HepG2 (cell line): ENCODE data around the gene TMC8. TPM values are rescaled to one million over a fixed set of nuclear protein-coding genes. Genes with fewer than 3 reads are reported as not detected.

Experiments
- CENPX ChIP-seq: sonication (generic); formaldehyde crosslinking; IDR thresholded peaks from 2 replicates; pipeline ENCODE4 v1.9.0; 2021; ENCODE audit warnings: mild to moderate bottlenecking, missing genetic modification reagents, moderate library complexity
- CHD4 ChIP-seq: fragments of 200-600 bp; sonication (generic); IDR thresholded peaks from 2 replicates; pipeline ENCODE4 v1.7.0; 2017; ENCODE audit warnings: mild to moderate bottlenecking, low read length, borderline replicate concordance
- ETV5 ChIP-seq: IDR thresholded peaks from 2 replicates; pipeline ENCODE4 v1.6.1; 2018; ENCODE audit warnings: missing biosample characterization, missing genetic modification reagents, inconsistent platforms, borderline replicate concordance
- GZF1 ChIP-seq: sonication (generic); formaldehyde crosslinking; IDR thresholded peaks from 2 replicates; pipeline ENCODE4 v1.5.1; 2020; ENCODE audit warnings: mild to moderate bottlenecking, missing genetic modification reagents
- PHF21A ChIP-seq: sonication (generic); formaldehyde crosslinking; IDR thresholded peaks from 2 replicates; pipeline ENCODE4 v1.5.0; 2020; ENCODE audit warnings: mild to moderate bottlenecking, missing genetic modification reagents
- TCF7 ChIP-seq: sonication (generic); IDR thresholded peaks from 2 replicates; pipeline ENCODE4 v1.6.1; 2016; ENCODE audit warnings: antibody characterized with exemption, low read depth
- TEF ChIP-seq: sonication (generic); formaldehyde crosslinking; IDR thresholded peaks from 2 replicates; pipeline ENCODE4 v1.5.0; 2020; ENCODE audit warnings: missing genetic modification reagents
- ZMAT5 ChIP-seq: sonication (generic); formaldehyde crosslinking; IDR thresholded peaks from 2 replicates; pipeline ENCODE4 v1.5.0; 2020; ENCODE audit warnings: mild to moderate bottlenecking, low read depth, missing genetic modification reagents, borderline replicate concordance
- ZNF343 ChIP-seq: sonication (generic); formaldehyde crosslinking; IDR thresholded peaks from 2 replicates; pipeline ENCODE4 v1.4.0; 2020; ENCODE audit warnings: mild to moderate bottlenecking, missing genetic modification reagents
- ZNF660 ChIP-seq: sonication (generic); formaldehyde crosslinking; IDR thresholded peaks from 2 replicates; pipeline ENCODE4 v1.5.1; 2020; ENCODE audit warnings: mild to moderate bottlenecking, low read depth, missing genetic modification reagents, borderline replicate concordance
- ZNF879 ChIP-seq: sonication (generic); formaldehyde crosslinking; IDR thresholded peaks from 2 replicates; pipeline ENCODE4 v1.8.1; 2023; ENCODE audit warnings: missing genetic modification reagents
- ZZZ3 ChIP-seq: sonication (generic); formaldehyde crosslinking; IDR thresholded peaks from 2 replicates; pipeline ENCODE4 v1.4.0; 2020; ENCODE audit warnings: missing genetic modification reagents, mild to moderate bottlenecking, borderline replicate concordance
- polyA plus RNA-seq, 8 experiments: library from polyadenylated mRNA; depleted of rRNA in 3 of 8; stranded (reverse) in 7 of 8; unstranded in 1 of 8; fragments of >200 nt; fragmentation: Illumina TruSeq in 4 of 8; extraction: Trizol in 4 of 8; gene quantifications; 2 replicates each; pipeline versions ENCODE4 v1.2.1 to v1.2.3, GENCODE V29; 2011 to 2016; ENCODE audit warnings: low read depth in 4 of 8, missing spikeins in 1 of 8, mixed read lengths in 1 of 8; ENCODE audit not compliant: insufficient read depth in 1 of 8
- total RNA-seq, 5 experiments: library from RNA; depleted of rRNA; stranded (reverse); fragments of >200 nt; fragmentation: Illumina TruSeq; extraction: Trizol; gene quantifications; 2 replicates each; pipeline ENCODE4 v1.2.3, GENCODE V29; 2016; ENCODE audit warnings: low read depth in 1 of 5
- TF ChIP-seq, protein P1 (sequence below): sonication (generic); formaldehyde crosslinking; conservative IDR thresholded peaks from 2 replicates; pipeline ENCODE4 v1.4.0; 2020; ENCODE audit warnings: missing genetic modification reagents
- TF ChIP-seq, protein P2 (sequence below): sonication (generic); formaldehyde crosslinking; IDR thresholded peaks from 2 replicates; pipeline ENCODE4 v1.5.0; 2020; ENCODE audit warnings: missing genetic modification reagents
- TF ChIP-seq, protein P3 (sequence below): sonication (generic); formaldehyde crosslinking; IDR thresholded peaks from 2 replicates; pipeline ENCODE4 v1.5.1; 2020; ENCODE audit warnings: missing genetic modification reagents, mild to moderate bottlenecking, borderline replicate concordance
- TF ChIP-seq, protein P4 (sequence below), 2 experiments: IDR thresholded peaks; 2 replicates each; pipeline ENCODE4 v1.6.1; 2011 to 2012; ENCODE audit warnings: low read length in 2 of 2, borderline replicate concordance in 1 of 2, low read depth in 1 of 2, mild to moderate bottlenecking in 1 of 2, moderate library complexity in 1 of 2

TMC8 gene
- total and polyA plus RNA-seq, 2 of the 13 experiments (the other 11 are each of a cell fraction or from before 2014, with no cell fraction given): 0.53 to 7.8 TPM

DNA sequence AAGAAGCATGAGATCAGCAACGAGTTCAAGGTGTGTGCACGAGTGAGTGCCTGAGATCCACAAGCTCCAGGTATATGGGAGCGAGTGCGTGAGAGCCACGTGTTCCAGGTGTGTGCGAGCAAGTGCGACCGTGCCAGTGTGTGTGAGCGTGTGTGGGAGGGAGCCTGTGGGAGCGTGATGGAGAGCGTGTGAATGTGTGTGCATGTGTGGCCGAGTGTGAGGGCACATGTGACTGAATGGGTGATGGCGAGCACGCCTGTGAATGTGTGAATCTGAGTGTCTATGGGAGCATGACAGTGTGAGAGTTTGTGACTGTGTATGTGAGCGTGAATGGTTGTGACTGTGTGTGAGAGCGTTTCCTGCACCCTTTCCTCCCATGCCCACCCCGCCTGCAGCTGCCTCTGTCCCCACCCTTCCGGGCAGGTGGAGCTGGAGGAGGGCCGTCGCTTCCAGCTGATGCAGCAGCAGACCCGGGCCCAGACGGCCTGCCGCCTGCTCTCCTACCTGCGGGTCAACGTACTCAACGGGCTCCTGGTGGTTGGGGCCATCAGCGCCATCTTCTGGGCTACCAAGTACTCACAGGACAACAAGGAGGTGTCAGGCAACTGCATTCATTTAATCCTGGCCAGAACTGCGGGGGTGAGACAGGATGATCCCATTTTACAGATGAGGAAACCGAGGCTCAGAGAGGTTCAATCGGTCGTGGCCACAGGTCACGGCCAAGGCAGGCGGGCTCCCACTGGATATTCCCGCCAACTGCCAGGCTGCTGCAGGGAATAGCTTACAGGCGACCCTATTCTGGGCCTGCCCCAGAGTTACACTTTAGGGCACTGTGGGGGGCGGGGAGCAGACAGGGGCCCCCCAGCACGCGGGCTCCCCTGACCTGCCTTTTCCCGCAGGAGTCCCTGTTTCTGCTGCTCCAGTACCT lies 3.7 kb downstream of the TMC8 start (continued):
- TF ChIP-seq, protein P1, sequence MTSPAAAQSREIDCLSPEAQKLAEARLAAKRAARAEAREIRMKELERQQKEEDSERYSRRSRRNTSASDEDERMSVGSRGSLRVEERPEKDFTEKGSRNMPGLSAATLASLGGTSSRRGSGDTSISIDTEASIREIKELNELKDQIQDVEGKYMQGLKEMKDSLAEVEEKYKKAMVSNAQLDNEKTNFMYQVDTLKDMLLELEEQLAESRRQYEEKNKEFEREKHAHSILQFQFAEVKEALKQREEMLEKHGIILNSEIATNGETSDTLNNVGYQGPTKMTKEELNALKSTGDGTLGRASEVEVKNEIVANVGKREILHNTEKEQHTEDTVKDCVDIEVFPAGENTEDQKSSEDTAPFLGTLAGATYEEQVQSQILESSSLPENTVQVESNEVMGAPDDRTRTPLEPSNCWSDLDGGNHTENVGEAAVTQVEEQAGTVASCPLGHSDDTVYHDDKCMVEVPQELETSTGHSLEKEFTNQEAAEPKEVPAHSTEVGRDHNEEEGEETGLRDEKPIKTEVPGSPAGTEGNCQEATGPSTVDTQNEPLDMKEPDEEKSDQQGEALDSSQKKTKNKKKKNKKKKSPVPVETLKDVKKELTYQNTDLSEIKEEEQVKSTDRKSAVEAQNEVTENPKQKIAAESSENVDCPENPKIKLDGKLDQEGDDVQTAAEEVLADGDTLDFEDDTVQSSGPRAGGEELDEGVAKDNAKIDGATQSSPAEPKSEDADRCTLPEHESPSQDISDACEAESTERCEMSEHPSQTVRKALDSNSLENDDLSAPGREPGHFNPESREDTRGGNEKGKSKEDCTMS: no peak
- no peak for TF ChIP-seq ZNF660 (CRISPR knock-in tag)
- no peak for TF ChIP-seq ZNF343 (CRISPR knock-in tag)
- TF ChIP-seq CENPX (CRISPR knock-in tag): no peak
- TF ChIP-seq, protein P2, sequence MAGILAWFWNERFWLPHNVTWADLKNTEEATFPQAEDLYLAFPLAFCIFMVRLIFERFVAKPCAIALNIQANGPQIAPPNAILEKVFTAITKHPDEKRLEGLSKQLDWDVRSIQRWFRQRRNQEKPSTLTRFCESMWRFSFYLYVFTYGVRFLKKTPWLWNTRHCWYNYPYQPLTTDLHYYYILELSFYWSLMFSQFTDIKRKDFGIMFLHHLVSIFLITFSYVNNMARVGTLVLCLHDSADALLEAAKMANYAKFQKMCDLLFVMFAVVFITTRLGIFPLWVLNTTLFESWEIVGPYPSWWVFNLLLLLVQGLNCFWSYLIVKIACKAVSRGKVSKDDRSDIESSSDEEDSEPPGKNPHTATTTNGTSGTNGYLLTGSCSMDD (CRISPR knock-in tag): no peak
- no peak for TF ChIP-seq PHF21A (CRISPR knock-in tag)
- peak; percentile 81; the same call in 1 of the 2 replicates for TF ChIP-seq CHD4
- peak; percentile 30; the same call in 1 of the 2 replicates for TF ChIP-seq ZZZ3 (CRISPR knock-in tag)
- TF ChIP-seq ZMAT5 (CRISPR knock-in tag): no peak
- no peak for TF ChIP-seq TCF7
- TF ChIP-seq, protein P3, sequence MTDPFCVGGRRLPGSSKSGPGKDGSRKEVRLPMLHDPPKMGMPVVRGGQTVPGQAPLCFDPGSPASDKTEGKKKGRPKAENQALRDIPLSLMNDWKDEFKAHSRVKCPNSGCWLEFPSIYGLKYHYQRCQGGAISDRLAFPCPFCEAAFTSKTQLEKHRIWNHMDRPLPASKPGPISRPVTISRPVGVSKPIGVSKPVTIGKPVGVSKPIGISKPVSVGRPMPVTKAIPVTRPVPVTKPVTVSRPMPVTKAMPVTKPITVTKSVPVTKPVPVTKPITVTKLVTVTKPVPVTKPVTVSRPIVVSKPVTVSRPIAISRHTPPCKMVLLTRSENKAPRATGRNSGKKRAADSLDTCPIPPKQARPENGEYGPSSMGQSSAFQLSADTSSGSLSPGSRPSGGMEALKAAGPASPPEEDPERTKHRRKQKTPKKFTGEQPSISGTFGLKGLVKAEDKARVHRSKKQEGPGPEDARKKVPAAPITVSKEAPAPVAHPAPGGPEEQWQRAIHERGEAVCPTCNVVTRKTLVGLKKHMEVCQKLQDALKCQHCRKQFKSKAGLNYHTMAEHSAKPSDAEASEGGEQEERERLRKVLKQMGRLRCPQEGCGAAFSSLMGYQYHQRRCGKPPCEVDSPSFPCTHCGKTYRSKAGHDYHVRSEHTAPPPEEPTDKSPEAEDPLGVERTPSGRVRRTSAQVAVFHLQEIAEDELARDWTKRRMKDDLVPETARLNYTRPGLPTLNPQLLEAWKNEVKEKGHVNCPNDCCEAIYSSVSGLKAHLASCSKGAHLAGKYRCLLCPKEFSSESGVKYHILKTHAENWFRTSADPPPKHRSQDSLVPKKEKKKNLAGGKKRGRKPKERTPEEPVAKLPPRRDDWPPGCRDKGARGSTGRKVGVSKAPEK (CRISPR knock-in tag): 0 out of 2 replicates have a peak, but pooled peaks have one; percentile 29
- TF ChIP-seq GZF1 (CRISPR knock-in tag): no peak
- TF ChIP-seq, protein P4, sequence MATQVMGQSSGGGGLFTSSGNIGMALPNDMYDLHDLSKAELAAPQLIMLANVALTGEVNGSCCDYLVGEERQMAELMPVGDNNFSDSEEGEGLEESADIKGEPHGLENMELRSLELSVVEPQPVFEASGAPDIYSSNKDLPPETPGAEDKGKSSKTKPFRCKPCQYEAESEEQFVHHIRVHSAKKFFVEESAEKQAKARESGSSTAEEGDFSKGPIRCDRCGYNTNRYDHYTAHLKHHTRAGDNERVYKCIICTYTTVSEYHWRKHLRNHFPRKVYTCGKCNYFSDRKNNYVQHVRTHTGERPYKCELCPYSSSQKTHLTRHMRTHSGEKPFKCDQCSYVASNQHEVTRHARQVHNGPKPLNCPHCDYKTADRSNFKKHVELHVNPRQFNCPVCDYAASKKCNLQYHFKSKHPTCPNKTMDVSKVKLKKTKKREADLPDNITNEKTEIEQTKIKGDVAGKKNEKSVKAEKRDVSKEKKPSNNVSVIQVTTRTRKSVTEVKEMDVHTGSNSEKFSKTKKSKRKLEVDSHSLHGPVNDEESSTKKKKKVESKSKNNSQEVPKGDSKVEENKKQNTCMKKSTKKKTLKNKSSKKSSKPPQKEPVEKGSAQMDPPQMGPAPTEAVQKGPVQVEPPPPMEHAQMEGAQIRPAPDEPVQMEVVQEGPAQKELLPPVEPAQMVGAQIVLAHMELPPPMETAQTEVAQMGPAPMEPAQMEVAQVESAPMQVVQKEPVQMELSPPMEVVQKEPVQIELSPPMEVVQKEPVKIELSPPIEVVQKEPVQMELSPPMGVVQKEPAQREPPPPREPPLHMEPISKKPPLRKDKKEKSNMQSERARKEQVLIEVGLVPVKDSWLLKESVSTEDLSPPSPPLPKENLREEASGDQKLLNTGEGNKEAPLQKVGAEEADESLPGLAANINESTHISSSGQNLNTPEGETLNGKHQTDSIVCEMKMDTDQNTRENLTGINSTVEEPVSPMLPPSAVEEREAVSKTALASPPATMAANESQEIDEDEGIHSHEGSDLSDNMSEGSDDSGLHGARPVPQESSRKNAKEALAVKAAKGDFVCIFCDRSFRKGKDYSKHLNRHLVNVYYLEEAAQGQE (IDR thresholded peaks at IDR 0.05; ENCODE audit: borderline replicate concordance in 1 of 2, low read depth in 1 of 2, low read length in 2 of 2): no peak
- no peak for TF ChIP-seq ZNF879 (CRISPR knock-in tag)
- no peak for TF ChIP-seq ETV5 (CRISPR knock-in tag)
- TF ChIP-seq TEF: no peak
